Ovary (tissue), 3 donors: Measurements from ENCODE around the gene CDRT4.

Source experiments
- EP300 ChIP-seq: sonication (generic); formaldehyde crosslinking; IDR thresholded peaks from one replicate; pipeline ENCODE4 v1.6.1; 2017; ENCODE audit warnings: antibody characterized with exemption
- POLR2A ChIP-seq: fragments of 450-650 bp; IDR thresholded peaks from one replicate; pipeline ENCODE4 v1.6.1; 2017; ENCODE audit warnings: antibody characterized with exemption, mild to moderate bottlenecking, moderate library complexity
- TF ChIP-seq, protein P1 (sequence below), 3 donors: fragments of 450-650 bp in 2 of 3; fragments of 200-600 bp in 1 of 3; IDR thresholded peaks; one replicate each; pipeline versions ENCODE4 v1.5.1 to v1.8.0; 2016 to 2022; ENCODE audit warnings: antibody characterized with exemption in 3 of 3, mild to moderate bottlenecking in 1 of 3
- donor health status: DM: no; HTN: no; CAD: no.

DNA sequence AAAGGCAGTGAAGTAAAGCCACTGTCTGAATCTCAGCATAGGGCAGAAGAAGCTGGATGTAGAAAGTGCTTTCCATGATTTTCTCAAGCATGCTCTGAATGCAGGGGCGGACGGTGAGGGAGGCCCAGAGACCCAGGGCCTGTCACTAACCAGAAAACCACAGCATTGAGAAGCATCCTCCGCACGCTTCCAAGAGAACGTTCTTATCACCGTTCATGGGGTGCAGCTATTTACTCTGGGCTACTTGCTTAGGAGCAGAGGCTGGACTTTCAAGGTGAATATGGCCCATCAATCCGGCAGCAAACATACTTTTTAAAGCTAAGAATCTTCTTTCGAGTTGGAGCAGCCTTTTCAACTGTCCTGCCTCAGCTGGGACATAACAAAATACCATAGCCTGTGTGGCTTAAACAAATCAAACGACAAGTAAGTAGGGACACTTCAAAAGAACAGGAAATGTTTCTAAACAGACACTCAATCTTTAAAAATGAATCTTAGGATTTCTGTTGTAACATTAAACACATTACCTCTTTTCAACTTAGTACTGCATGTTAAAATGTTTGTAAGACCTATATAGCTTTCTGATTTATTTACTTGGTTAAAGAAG is 46.5 kb upstream of the CDRT4 start:
- TF ChIP-seq, protein P1, sequence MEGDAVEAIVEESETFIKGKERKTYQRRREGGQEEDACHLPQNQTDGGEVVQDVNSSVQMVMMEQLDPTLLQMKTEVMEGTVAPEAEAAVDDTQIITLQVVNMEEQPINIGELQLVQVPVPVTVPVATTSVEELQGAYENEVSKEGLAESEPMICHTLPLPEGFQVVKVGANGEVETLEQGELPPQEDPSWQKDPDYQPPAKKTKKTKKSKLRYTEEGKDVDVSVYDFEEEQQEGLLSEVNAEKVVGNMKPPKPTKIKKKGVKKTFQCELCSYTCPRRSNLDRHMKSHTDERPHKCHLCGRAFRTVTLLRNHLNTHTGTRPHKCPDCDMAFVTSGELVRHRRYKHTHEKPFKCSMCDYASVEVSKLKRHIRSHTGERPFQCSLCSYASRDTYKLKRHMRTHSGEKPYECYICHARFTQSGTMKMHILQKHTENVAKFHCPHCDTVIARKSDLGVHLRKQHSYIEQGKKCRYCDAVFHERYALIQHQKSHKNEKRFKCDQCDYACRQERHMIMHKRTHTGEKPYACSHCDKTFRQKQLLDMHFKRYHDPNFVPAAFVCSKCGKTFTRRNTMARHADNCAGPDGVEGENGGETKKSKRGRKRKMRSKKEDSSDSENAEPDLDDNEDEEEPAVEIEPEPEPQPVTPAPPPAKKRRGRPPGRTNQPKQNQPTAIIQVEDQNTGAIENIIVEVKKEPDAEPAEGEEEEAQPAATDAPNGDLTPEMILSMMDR (IDR thresholded peaks at IDR 0.05) = no peak
- no peak for TF ChIP-seq POLR2A
- TF ChIP-seq EP300 = no peak
